Hindlimb muscle (tissue), 1 donor: ENCODE data around the gene AFF2. TPM values are rescaled to one million over a fixed set of nuclear protein-coding genes. Genes with fewer than 3 reads are reported as not detected.

Experiments
- DNase-seq: peaks from one replicate; pipeline ENCODE4 v3.0.0-alpha.2; 2013
- polyA plus RNA-seq: library from polyadenylated mRNA; unstranded; fragments of 120-200 nt; gene quantifications from one replicate; pipeline ENCODE4 v1.2.1, GENCODE V29; 2013; ENCODE audit not compliant: insufficient read length

AFF2 gene
- polyA plus RNA-seq, 1 donor = 1.0 TPM

DNA sequence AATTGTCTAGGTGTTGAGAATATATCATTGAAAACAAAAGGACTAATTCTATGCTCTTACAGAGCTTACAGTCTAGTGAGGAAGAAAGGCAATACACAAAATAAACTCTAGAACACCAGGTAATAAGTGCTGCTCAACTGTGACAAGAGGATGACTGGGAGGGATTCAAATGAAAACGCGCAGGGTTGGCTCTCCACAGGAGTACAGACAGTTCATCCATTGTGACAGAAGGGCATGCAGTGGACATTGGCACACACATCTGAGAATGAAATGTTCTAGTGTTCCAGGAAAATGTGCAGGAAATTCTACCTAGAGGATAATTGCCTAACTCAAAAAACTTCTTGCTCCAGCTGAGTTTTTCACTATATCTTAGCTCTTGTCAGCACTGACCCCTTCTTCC is 512.7 kb downstream of the AFF2 start:
- DNase-seq = no peak

GRCh38 chrX:149021159-149021558 is 520.7 kb downstream of the AFF2 start:
- DNase-seq = no peak

DNA sequence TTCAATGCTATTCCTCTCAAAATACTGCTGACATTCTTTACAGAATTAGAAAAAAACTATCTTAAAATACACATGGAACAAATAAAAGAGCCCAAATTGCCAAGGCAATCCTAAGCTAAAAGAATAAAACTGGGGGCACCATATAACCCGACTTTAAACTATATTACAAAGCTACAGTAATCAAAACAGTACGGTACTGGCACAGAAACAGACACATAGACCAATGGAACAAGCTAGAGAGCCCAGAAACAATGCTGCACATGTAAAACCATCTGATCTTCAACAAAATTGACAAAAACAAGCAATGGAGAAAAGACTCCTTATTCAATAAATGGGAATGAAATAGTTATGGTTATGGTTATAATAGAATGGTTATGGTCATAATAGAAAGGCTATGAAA is 522.1 kb downstream of the AFF2 start:
- no peak for DNase-seq

DNA sequence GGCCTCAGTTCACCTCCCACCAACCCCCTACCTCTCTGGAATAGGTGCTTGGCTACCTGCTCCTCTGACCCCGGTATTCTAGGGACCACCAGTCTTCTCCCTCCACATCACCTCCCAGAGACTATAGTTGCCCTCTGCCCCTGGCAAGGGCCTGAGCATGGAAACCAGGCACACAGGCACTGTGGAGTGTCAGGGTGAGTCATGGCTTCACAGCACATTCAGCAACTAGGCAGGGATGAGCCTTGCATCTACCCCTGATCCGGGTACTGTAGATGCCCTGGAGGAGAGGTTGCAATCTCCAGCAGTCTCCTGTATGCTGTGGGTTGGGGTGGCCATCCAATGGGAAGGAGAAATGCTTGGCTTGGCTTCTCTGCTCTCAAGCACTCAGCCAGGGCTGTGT is 532.0 kb downstream of the AFF2 start:
- no peak for DNase-seq

DNA sequence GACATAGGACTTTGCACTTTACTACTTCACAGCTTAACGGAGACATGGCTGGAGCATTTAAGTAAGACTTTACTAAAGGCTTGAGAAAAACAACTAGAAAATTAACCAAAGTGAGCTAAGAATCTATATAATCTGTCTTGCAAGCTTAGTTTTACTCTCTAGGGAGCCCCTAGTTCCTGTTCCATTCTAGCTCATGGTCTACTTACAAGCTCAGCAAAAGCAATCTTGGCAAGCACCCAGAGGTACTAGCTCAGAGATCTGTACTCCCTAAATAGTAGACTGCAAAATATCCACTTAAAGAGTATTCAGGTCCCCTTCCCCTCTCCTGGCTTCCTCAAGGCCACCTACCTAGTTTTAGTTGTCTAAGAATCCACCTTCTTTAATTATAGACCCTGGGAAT is 535.7 kb downstream of the AFF2 start:
- DNase-seq = peak; percentile 8

DNA sequence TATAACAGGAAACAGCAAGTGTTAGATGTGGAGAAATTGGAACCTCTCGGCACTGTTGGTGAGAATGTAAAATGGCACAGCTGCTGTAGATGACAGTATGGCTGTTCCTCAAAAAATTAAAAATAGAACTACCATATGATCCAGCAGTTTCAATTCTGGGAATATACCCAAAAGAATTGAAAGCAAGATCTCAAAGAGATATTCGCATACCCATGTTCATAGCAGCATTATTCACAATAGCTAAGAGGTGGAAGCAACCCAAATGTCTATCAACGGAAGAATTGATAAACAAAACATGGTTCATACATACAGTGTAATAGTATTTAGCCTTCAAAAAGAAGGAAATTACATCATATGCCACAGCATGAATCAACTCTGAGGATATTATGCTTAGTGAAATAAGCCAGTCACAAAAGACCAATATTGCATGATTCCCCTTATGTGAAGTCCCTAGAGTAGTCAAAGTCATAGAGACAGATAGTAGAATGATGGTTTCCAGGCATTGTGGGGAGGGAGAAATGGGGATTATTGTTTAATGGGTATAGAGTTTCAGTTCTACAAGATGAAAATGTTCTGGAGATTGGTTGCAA is 537.0 kb downstream of the AFF2 start:
- DNase-seq = no peak

DNA sequence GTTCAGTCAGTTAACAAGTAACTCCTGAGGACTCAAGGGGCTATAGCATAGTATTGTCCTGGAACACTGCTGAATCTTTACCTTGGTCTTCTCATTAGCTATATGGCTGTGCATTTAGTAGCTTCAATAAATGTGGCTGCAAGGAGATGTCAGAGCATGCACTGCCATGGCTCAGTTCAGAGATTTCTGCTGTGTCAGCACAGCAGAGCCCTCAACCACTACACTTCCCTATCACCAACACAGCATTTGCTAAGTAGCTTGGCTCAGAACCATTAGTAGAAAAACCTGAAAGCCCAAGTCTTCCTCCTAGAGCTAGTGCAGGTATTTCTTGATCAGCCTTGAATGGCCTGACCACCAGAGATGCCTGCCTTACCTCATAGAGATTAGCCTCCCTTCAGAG is 538.6 kb downstream of the AFF2 start:
- DNase-seq = no peak

DNA sequence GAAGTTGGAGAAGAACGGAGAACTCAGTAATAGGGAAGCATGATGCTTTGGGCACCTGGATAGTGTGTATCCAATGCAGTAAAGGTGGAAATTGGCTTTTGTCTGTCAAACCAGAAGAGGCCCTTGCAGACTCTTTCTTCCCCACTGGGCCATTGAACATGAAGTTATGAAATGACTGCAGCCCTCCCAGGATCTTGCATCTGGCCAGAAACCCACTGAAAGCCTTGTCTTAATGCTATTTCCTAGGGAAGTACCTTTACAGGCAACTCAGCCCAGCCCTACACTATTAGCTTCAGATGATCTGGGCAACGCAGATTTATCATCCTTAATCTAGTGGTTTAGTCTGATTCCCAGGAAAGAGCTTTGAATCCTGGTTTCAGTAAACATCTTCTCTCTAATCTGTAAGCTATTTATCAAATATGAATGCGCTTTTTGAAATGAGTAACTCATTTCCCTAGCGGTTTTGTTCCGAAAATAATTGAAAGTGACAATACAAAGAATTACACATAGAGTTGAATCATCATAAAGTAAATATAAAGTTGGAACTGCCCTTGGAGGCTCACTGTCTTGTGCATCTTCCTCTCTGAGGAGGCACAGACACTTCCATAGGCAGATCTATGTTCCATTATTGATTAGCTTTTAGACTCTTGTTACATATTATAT is 540.6 kb downstream of the AFF2 start:
- DNase-seq = no peak

- no peak for DNase-seq
Measured at GRCh38 chrX:149043401-149043800, 543.0 kb downstream of the AFF2 start.

GRCh38 chrX:149044471-149044870 is 544.1 kb downstream of the AFF2 start:
- DNase-seq = no peak

DNA sequence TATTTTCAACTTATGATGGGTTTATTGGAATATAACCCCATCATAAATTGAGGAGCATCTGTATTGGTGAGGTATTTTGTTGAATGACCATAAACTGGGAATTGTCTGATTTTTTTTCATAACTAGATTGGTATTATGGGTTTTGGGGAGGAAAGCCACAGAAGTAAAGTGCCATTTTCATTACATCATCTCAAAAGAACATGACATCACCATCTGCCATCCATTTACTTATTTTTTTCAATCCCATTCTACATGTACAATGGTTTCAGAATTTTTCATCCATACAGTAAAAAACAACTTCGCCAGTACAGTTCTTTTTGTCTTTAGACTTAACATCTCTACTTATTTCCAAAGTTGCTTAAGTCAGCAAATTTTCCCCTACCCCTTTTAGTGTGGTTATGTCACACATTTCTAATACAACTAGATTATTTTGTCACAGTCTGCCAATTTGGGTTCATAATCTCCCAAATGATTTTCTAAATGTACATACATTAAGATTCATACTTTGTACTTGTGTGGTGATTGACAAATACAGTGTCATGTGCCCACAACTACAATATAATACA is 545.3 kb downstream of the AFF2 start:
- DNase-seq = no peak
